ENCODE measurements around the gene IMMT. TPM values are rescaled to one million over a fixed set of nuclear protein-coding genes. Genes with fewer than 3 reads are reported as not detected.

The IMMT gene
- total RNA-seq, 1 donor from 2014 or later = 107 TPM

Small RNA genes within 50 kb of the gene (microRNA-seq; reads per million reads assigned to microRNA genes)
- 0.28 reads per million for gene MIR4779 (ENCODE audit: unreplicated experiment)

Other genes with a start within 250 kb of the IMMT start
- 30.4 TPM for gene POLR1A, start 89.6 kb downstream of the IMMT start, total RNA-seq (ENCODE audit: unreplicated experiment)
- gene PTCD3, start 89.2 kb downstream of the IMMT start, total RNA-seq (ENCODE audit: unreplicated experiment) = 80.9 TPM
- gene MRPL35, start 4.0 kb upstream of the IMMT start, total RNA-seq (ENCODE audit: unreplicated experiment) = 30.8 TPM
- gene REEP1, start 142.2 kb upstream of the IMMT start, total RNA-seq (ENCODE audit: unreplicated experiment) = 0.62 TPM
- gene KDM3A, start 245.9 kb upstream of the IMMT start, total RNA-seq (ENCODE audit: unreplicated experiment) = 63.9 TPM